Fibroblast of villous mesenchyme (primary cell): ENCODE measurements around the gene PHF2. TPM values are rescaled to one million over a fixed set of nuclear protein-coding genes. Genes with fewer than 3 reads are reported as not detected.

Source experiments
- DNase-seq: peaks from one replicate; pipeline ENCODE4 v3.0.0-alpha.2; 2010; ENCODE audit warnings: low read depth
- H3K4me3 ChIP-seq: 2 replicates; pipeline ENCODE4 v1.5.1; 2011; ENCODE audit warnings: low read depth, mild to moderate bottlenecking, low read length
- CTCF ChIP-seq: IDR thresholded peaks from 2 replicates; pipeline ENCODE4 v1.5.1; 2012; ENCODE audit warnings: low read depth, mild to moderate bottlenecking, low read length; ENCODE audit not compliant: insufficient read depth
- total RNA-seq: library from RNA; depleted of rRNA; stranded (reverse); fragments of >200 nt; gene quantifications from 2 replicates; pipeline ENCODE4 v1.2.3, GENCODE V29; 2012

PHF2 gene
- total RNA-seq, 1 donor, result 15.5 TPM

GRCh38 chr9:93573516-93573828 lies 2.9 kb upstream of the PHF2 start:
- no peak for TF ChIP-seq CTCF
- no peak overlapping the region for H3K4me3 ChIP-seq

GRCh38 chr9:93574091-93574899 lies 2.1 kb upstream of the PHF2 start:
- no peak for TF ChIP-seq CTCF
- H3K4me3 ChIP-seq, result no peak overlapping the region
- DNase-seq, result no peak

More at GRCh38 chr9:93573516-93573828, 2.9 kb upstream of the PHF2 start:
- no peak for DNase-seq

GRCh38 chr9:93574900-93575795 lies 1.2 kb upstream of the PHF2 start:
- peak overlapping the region; percentile 76 for H3K4me3 ChIP-seq
- no peak for TF ChIP-seq CTCF
- DNase-seq, result no peak

- DNase-seq, result peak; percentile 36
- TF ChIP-seq CTCF, result no peak
- peak overlapping the region; percentile 76 for H3K4me3 ChIP-seq
Observed at GRCh38 chr9:93575796-93576257, 557 bp upstream of the PHF2 start.

GRCh38 chr9:93577078-93577974 lies 942 bp downstream of the PHF2 start:
- peak; percentile 31 for DNase-seq

More at GRCh38 chr9:93577078-93577974, 942 bp downstream of the PHF2 start:
- H3K4me3 ChIP-seq, result peak overlapping the region; percentile 57
- no peak for TF ChIP-seq CTCF
